Measurements from ENCODE around the gene IRF9.
"Not testable (repeated sequence)": the region's sequence is repeated elsewhere in the genome, so short reads cannot be mapped to it uniquely, and the experiment has no call there.

Gene IRF9

DNA sequence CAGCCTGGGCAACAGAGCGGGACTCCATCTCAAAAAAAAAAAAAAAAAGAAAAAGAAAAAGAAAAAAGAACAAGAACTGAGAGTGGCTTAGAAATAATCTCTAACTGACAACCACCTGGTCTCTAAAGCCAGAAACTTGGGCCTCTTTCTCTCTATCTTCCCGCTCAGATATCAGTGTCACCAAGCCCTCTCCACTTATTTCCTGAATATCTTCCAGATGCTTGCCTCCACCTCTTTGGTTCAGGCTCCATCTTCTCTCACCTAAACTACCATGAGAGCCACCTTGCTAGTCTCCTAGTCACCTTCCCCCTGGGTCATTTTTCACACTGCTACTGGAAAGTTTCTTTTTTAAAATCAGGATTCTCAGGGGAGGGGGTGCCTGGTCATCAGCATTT, 36.0 kb downstream of the IRF9 start:
- H3K4me2 ChIP-seq (ENCODE audit: low read length): peak overlapping the region; percentile 97
- H3K9ac ChIP-seq (ENCODE audit: low read length): peak overlapping the region; percentile 96
- no peaks in the 10 kb centered on the region for H3K79me2 ChIP-seq (ENCODE audit: insufficient read depth, low read length)
- no peaks in the 10 kb centered on the region for H3K27me3 ChIP-seq (ENCODE audit: insufficient read depth, low read length)
- no peaks in the 10 kb centered on the region for H3K9me2 ChIP-seq (ENCODE audit: low read depth, low read length)
- peaks cover 41% of the 10 kb centered on the region for H3K36me3 ChIP-seq (ENCODE audit: insufficient read depth, low read length)
- H3K27ac ChIP-seq (ENCODE audit: low read depth, low read length, poor library complexity, severe bottlenecking): peak overlapping the region; percentile 92
- peaks cover 5% of the 10 kb centered on the region; the same call in 1 of the 2 replicates for H3K9me3 ChIP-seq (ENCODE audit: low read length)
- peaks cover 29% of the 10 kb centered on the region for H3K4me1 ChIP-seq (ENCODE audit: insufficient read depth, low read length, severe bottlenecking)
- peak overlapping the region; percentile 89 for H3K4me3 ChIP-seq (ENCODE audit: low read depth, low read length, poor library complexity, severe bottlenecking)
- no peaks in the 10 kb centered on the region for H3F3A ChIP-seq (ENCODE audit: insufficient read depth, low read length)
- no peak overlapping the region for H2AFZ ChIP-seq (ENCODE audit: low read length)
- TF ChIP-seq EZH2 (IDR thresholded peaks at IDR 0.05; ENCODE audit: borderline replicate concordance, low read length): no peak
- TF ChIP-seq, protein P1, sequence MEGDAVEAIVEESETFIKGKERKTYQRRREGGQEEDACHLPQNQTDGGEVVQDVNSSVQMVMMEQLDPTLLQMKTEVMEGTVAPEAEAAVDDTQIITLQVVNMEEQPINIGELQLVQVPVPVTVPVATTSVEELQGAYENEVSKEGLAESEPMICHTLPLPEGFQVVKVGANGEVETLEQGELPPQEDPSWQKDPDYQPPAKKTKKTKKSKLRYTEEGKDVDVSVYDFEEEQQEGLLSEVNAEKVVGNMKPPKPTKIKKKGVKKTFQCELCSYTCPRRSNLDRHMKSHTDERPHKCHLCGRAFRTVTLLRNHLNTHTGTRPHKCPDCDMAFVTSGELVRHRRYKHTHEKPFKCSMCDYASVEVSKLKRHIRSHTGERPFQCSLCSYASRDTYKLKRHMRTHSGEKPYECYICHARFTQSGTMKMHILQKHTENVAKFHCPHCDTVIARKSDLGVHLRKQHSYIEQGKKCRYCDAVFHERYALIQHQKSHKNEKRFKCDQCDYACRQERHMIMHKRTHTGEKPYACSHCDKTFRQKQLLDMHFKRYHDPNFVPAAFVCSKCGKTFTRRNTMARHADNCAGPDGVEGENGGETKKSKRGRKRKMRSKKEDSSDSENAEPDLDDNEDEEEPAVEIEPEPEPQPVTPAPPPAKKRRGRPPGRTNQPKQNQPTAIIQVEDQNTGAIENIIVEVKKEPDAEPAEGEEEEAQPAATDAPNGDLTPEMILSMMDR (IDR thresholded peaks at IDR 0.05; ENCODE audit: low read length): no peak
- H4K20me1 ChIP-seq (ENCODE audit: insufficient read depth, low read length): no peaks in the 10 kb centered on the region

DNA sequence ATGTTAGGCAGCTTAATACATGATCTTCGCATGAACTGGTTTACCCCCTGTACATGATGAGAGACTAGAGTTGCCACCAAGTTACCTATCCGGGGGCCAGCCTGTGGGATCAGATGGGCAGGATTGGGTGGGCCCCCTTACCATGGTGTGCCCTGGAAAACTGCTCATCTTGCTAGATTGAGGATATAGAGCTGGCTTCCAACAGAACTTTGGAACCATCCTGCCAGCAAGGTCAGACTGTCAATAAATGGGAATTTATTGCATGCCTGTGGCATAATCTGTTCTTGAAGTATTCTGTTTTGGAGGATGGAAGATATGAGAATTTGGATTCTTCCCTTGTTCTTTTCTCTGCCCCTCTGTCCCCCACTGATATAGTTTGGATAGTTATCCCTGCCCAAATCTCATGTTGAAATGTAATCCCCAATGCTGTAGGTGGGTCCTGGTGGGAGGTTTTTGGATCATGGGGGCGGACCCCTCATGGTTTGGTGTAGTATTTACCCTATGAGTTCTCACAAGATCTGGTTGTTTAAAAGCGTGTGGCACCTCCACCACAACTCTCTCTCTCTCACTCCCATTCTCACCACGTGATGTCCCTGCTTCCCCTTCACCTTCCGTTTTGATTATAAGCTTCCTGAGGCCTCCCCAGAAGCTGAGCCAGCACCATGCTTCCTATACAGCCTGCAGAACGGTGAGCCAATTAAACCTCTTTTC, 37.9 kb downstream of the IRF9 start:
- no peak overlapping the region for H3K4me2 ChIP-seq (ENCODE audit: low read length)
- no peak overlapping the region for H2AFZ ChIP-seq (ENCODE audit: low read length)
- peaks cover 40% of the 10 kb centered on the region for H3K36me3 ChIP-seq (ENCODE audit: insufficient read depth, low read length)
- peaks cover 5% of the 10 kb centered on the region; the same call in 1 of the 2 replicates for H3K9me3 ChIP-seq (ENCODE audit: low read length)
- no peaks in the 10 kb centered on the region for H3K79me2 ChIP-seq (ENCODE audit: insufficient read depth, low read length)
- H3F3A ChIP-seq (ENCODE audit: insufficient read depth, low read length): no peaks in the 10 kb centered on the region
- TF ChIP-seq, protein P1 (IDR thresholded peaks at IDR 0.05; ENCODE audit: low read length): no peak
- TF ChIP-seq EZH2 (IDR thresholded peaks at IDR 0.05; ENCODE audit: borderline replicate concordance, low read length): no peak
- no peak overlapping the region for H3K9ac ChIP-seq (ENCODE audit: low read length)
- H3K4me1 ChIP-seq (ENCODE audit: insufficient read depth, low read length, severe bottlenecking): peaks cover 29% of the 10 kb centered on the region
- H3K4me3 ChIP-seq (ENCODE audit: low read depth, low read length, poor library complexity, severe bottlenecking): no peak overlapping the region
- H3K27ac ChIP-seq (ENCODE audit: low read depth, low read length, poor library complexity, severe bottlenecking): no peak overlapping the region
- no peaks in the 10 kb centered on the region for H3K27me3 ChIP-seq (ENCODE audit: insufficient read depth, low read length)
- no peaks in the 10 kb centered on the region for H3K9me2 ChIP-seq (ENCODE audit: low read depth, low read length)
- H4K20me1 ChIP-seq (ENCODE audit: insufficient read depth, low read length): no peaks in the 10 kb centered on the region

DNA sequence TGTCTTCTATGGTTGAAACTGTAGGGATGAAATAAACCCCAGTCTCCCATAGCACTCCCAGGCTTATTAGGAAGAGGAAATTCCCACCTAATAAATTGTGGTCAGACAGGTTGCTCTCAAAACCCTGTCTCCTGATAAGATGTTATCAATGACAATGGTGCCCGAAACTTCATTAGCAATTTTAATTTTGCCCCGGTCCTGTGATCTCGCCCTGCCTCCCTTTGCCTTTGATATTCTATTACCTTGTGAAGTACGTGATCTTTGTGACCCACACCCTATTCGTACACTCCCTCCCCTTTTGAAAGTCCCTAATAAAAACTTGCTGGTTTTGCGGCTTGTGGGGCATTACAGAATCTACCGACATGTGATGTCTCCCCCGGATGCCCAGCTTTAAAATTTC, 41.5 kb downstream of the IRF9 start:
- not testable (repeated sequence) for H3K4me3 ChIP-seq (ENCODE audit: low read depth, low read length, poor library complexity, severe bottlenecking); H2AFZ ChIP-seq (ENCODE audit: low read length); H3K4me2 ChIP-seq (ENCODE audit: low read length); H3K9ac ChIP-seq (ENCODE audit: low read length); H3K9me3 ChIP-seq (ENCODE audit: low read length); H3K79me2 ChIP-seq (ENCODE audit: insufficient read depth, low read length); H3K4me1 ChIP-seq (ENCODE audit: insufficient read depth, low read length, severe bottlenecking); H3K9me2 ChIP-seq (ENCODE audit: low read depth, low read length); H4K20me1 ChIP-seq (ENCODE audit: insufficient read depth, low read length); H3K27me3 ChIP-seq (ENCODE audit: insufficient read depth, low read length); H3F3A ChIP-seq (ENCODE audit: insufficient read depth, low read length); H3K27ac ChIP-seq (ENCODE audit: low read depth, low read length, poor library complexity, severe bottlenecking)
- H3K36me3 ChIP-seq (ENCODE audit: insufficient read depth, low read length): peaks cover 69% of the 10 kb centered on the region

DNA sequence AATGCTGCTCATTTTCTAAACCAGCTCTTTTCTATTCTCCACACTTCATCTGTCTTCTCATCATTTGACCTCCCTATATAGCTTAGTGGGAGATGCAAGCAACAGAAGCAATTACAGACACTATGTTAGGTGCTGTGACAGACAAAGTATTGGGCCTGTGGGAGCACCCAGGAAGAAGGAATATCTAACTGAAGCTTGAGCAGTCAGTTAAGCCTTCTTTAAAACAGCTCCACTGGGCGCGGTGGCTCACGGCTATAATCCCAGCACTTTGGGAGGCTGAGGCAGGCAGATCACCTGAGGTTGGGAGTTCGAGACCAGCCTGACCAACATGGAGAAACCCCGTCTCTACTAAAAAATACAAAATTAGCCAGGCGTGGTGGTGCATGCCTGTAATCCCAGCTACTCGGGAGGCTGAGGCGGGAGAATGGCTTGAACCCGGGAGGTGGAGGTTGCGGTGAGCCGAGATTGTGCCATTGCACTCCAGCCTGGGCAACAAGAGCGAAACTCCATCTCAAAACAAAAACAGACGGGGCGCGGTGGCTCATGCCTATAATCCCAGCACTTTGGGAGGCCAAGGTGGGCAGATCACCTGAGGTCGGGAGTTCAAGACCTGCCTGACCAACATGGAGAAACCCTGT, 42.3 kb downstream of the IRF9 start:
- not testable (repeated sequence) for H2AFZ ChIP-seq (ENCODE audit: low read length); H3K27me3 ChIP-seq (ENCODE audit: insufficient read depth, low read length); H3K27ac ChIP-seq (ENCODE audit: low read depth, low read length, poor library complexity, severe bottlenecking); H3K9me3 ChIP-seq (ENCODE audit: low read length); H3K9ac ChIP-seq (ENCODE audit: low read length); H3K4me3 ChIP-seq (ENCODE audit: low read depth, low read length, poor library complexity, severe bottlenecking); H3F3A ChIP-seq (ENCODE audit: insufficient read depth, low read length); H3K79me2 ChIP-seq (ENCODE audit: insufficient read depth, low read length); H3K4me2 ChIP-seq (ENCODE audit: low read length); H3K4me1 ChIP-seq (ENCODE audit: insufficient read depth, low read length, severe bottlenecking); H4K20me1 ChIP-seq (ENCODE audit: insufficient read depth, low read length); H3K9me2 ChIP-seq (ENCODE audit: low read depth, low read length)
- H3K36me3 ChIP-seq (ENCODE audit: insufficient read depth, low read length): peaks cover 76% of the 10 kb centered on the region

Data from OCI-LY1 (cell line).